Thoracic aorta (tissue), 2 donors: ENCODE data around the gene IFNGR2. TPM values are rescaled to one million over a fixed set of nuclear protein-coding genes. Genes with fewer than 3 reads are reported as not detected.

Source experiments
- ATAC-seq: fragments of 150-250 bp; one replicate; pipeline ENCODE4 v1.8.0; 2017; ENCODE audit warnings: low read depth; ENCODE audit not compliant: insufficient number of reproducible peaks, low FRiP score
- DNase-seq: peaks from one replicate; pipeline ENCODE4 v3.0.0-alpha.2; 2020; ENCODE audit warnings: low spot score
- H3K27ac ChIP-seq, 2 donors: fragments of 200-600 bp; sonication (generic); 1 replicate in 1 of 2; 2 replicates in 1 of 2; pipeline ENCODE4 v1.5.1; 2016; ENCODE audit warnings: mild to moderate bottlenecking in 2 of 2, moderate library complexity in 2 of 2
- H3K27me3 ChIP-seq: fragments of 200-600 bp; sonication (generic); replicated peaks from 2 replicates; pipeline ENCODE4 v1.6.0; 2016; ENCODE audit warnings: mild to moderate bottlenecking; ENCODE audit not compliant: insufficient read depth
- H3K36me3 ChIP-seq: fragments of 200-600 bp; sonication (generic); one replicate; pipeline ENCODE4 v1.5.1; 2016
- H3K4me1 ChIP-seq, 2 donors: fragments of 200-600 bp; sonication (generic); 1 replicate in 1 of 2; 2 replicates in 1 of 2; pipeline versions ENCODE4 v1.5.1 to v1.6.0; 2016; ENCODE audit warnings: low read depth in 2 of 2, mild to moderate bottlenecking in 1 of 2; ENCODE audit not compliant: control insufficient read depth in 1 of 2
- H3K4me3 ChIP-seq: fragments of 200-600 bp; sonication (generic); 2 replicates; pipeline ENCODE4 v1.5.1; 2016; ENCODE audit warnings: mild to moderate bottlenecking
- H3K9me3 ChIP-seq: fragments of 200-600 bp; sonication (generic); 2 replicates; pipeline ENCODE4 v1.5.1; 2016
- CTCF ChIP-seq: fragments of 200-600 bp; sonication (generic); IDR thresholded peaks from one replicate; pipeline ENCODE4 v1.5.1; 2019; ENCODE audit warnings: antibody characterized with exemption
- total RNA-seq, 2 donors: library from RNA; depleted of rRNA; stranded (reverse); fragments of >200 nt; gene quantifications; one replicate each; pipeline versions ENCODE4 v1.1.0 to v1.2.3, GENCODE V29; 2016

Gene IFNGR2
- total RNA-seq, 2 donors from 2014 or later: 67.3 to 72.2 TPM

GRCh38 chr21:33390479-33390878 is 12.7 kb upstream of the IFNGR2 start:
- H3K36me3 ChIP-seq: no peaks in the 10 kb centered on the region
- H3K4me1 ChIP-seq: peaks cover 0 to 2% of the 10 kb centered on the region in 2 donors
- TF ChIP-seq CTCF: no peak
- DNase-seq: no peak
- H3K4me3 ChIP-seq: no peak overlapping the region
- no peak for ATAC-seq
- H3K27ac ChIP-seq: no peak overlapping the region
- no peaks in the 10 kb centered on the region for H3K9me3 ChIP-seq
- H3K27me3 ChIP-seq: no peaks in the 10 kb centered on the region

- ATAC-seq: no peak
- H3K4me3 ChIP-seq: no peak overlapping the region
- H3K27me3 ChIP-seq: no peaks in the 10 kb centered on the region
- no peaks in the 10 kb centered on the region for H3K9me3 ChIP-seq
- DNase-seq: no peak
- no peak overlapping the region for H3K27ac ChIP-seq
- H3K36me3 ChIP-seq: no peaks in the 10 kb centered on the region
- peaks cover 11 to 12% of the 10 kb centered on the region in 2 donors for H3K4me1 ChIP-seq
- TF ChIP-seq CTCF: no peak
These were observed 11.6 kb upstream of the IFNGR2 start for GRCh38 chr21:33391656-33392055.

GRCh38 chr21:33392284-33392985 is 10.8 kb upstream of the IFNGR2 start:
- H3K4me3 ChIP-seq: no peak overlapping the region
- no peak for TF ChIP-seq CTCF
- ATAC-seq: no peak
- no peaks in the 10 kb centered on the region for H3K27me3 ChIP-seq
- H3K9me3 ChIP-seq: no peaks in the 10 kb centered on the region
- H3K36me3 ChIP-seq: no peaks in the 10 kb centered on the region
- H3K4me1 ChIP-seq: peaks cover 17 to 18% of the 10 kb centered on the region in 2 donors
- no peak overlapping the region for H3K27ac ChIP-seq
- DNase-seq: no peak

GRCh38 chr21:33393348-33393747 is 9.9 kb upstream of the IFNGR2 start:
- Histone ChIP-seq H3K4me3 (no peak overlapping the region), H3K27ac (no peak overlapping the region), H3K9me3 (no peaks in the 10 kb centered on the region), H3K27me3 (no peaks in the 10 kb centered on the region), H3K4me1 (peaks cover 17 to 18% of the 10 kb centered on the region in 2 donors), H3K36me3 (no peaks in the 10 kb centered on the region)
- DNase-seq (no peak), ATAC-seq (no peak)
- TF ChIP-seq CTCF: no peak

GRCh38 chr21:33394260-33394659 is 9.0 kb upstream of the IFNGR2 start:
- H3K27me3 ChIP-seq: no peaks in the 10 kb centered on the region
- H3K4me3 ChIP-seq: no peak overlapping the region
- no peak overlapping the region for H3K27ac ChIP-seq
- DNase-seq: no peak
- TF ChIP-seq CTCF: no peak
- peaks cover 17 to 18% of the 10 kb centered on the region in 2 donors for H3K4me1 ChIP-seq
- H3K36me3 ChIP-seq: no peaks in the 10 kb centered on the region
- H3K9me3 ChIP-seq: no peaks in the 10 kb centered on the region
- no peak for ATAC-seq
